ENCODE results near the gene SNTG2. TPM values are rescaled to one million over a fixed set of nuclear protein-coding genes. Genes with fewer than 3 reads are reported as not detected.

The SNTG2 gene
- total and polyA plus RNA-seq, 10 of the 15 experiments (the other 5 are each of a cell fraction or from before 2014, with no cell fraction given): not detected

DNA sequence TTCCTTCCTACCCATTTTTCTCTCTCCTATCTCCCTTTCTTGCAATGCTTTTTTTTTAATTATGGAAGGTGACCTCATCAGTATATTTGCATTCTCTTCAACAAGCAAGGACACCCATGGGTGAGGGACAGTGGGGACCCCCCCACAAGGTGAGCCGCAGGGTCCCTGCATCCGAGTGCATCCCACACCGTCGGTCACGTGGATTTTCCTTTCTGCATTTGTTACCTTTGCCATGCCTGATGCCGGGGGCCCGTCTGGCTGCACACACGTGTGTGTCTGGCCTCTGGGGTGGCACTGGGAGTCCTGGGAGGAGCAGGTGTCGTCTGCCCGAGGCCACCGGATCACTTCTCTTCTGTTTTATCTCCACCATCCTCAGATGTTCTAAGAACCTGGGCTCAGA, 30.1 kb upstream of the SNTG2 start:
- Histone ChIP-seq H3K4me1 (ENCODE audit: control insufficient read depth, insufficient read depth, low read length) (no peaks in the 10 kb centered on the region), H3K36me3 (ENCODE audit: control insufficient read depth in 2 of 2, insufficient read depth in 2 of 2, low read length in 1 of 2) (no peaks in the 10 kb centered on the region), H4K20me1 (ENCODE audit: control insufficient read depth, insufficient read depth) (no peaks in the 10 kb centered on the region), H3K79me2 (ENCODE audit: control insufficient read depth, insufficient read depth, low read length) (no peaks in the 10 kb centered on the region), H3K27ac (ENCODE audit: control insufficient read depth, insufficient read depth) (no peak overlapping the region), H3K9me3 (replicated peaks; ENCODE audit: control insufficient read depth, insufficient read depth, low read length) (no peaks in the 10 kb centered on the region), H2AFZ (ENCODE audit: control insufficient read depth, low read depth, low read length) (no peak overlapping the region), H3K4me2 (ENCODE audit: control insufficient read depth, insufficient read depth) (no peak overlapping the region), H3K9ac (ENCODE audit: control insufficient read depth, insufficient read depth, low read length) (no peak overlapping the region), H3K4me3 (no peak overlapping the region), H3K27me3 (replicated peaks in 1 of 2; ENCODE audit: control insufficient read depth in 2 of 2, insufficient read depth in 2 of 2, low read length in 1 of 2) (no peaks in the 10 kb centered on the region)
- ChIA-PET SMC1A (ENCODE audit: uncharacterized antibody, unreplicated experiment) (no interaction called here), CTCF (no interaction called here), RAD21 (ENCODE audit: unreplicated experiment) (no interaction called here), POLR2A (no interaction called here)
- FAIRE-seq: no peak
- intact Hi-C loops (cut with micrococcal nuclease; ENCODE audit: unreplicated experiment) (no loop called here), in situ Hi-C loops (cut with MboI) (no loop called here)
- TF ChIP-seq PML (IDR thresholded peaks at IDR 0.05; ENCODE audit: low read length) (no peak), SREBF1 (IDR thresholded peaks at IDR 0.05; ENCODE audit: low read length) (no peak), IRF4 (IDR thresholded peaks at IDR 0.05; ENCODE audit: low read depth, low read length) (no peak), WRNIP1 (IDR thresholded peaks at IDR 0.05; ENCODE audit: borderline replicate concordance, low read depth, low read length) (no peak), SREBF2 (IDR thresholded peaks at IDR 0.05; ENCODE audit: low read length) (no peak), STAT1 (conservative IDR thresholded peaks at IDR 0.05) (no peak), NFYB (IDR thresholded peaks at IDR 0.05; ENCODE audit: insufficient read depth, low read depth, low read length) (no peak), POLR2AphosphoS5 (IDR thresholded peaks at IDR 0.05; ENCODE audit: low read length) (no peak), FOXK2 (IDR thresholded peaks at IDR 0.05) (no peak), JUNB (IDR thresholded peaks at IDR 0.05) (no peak), HDGF (IDR thresholded peaks at IDR 0.05) (no peak), TBL1XR1 (IDR thresholded peaks at IDR 0.05; ENCODE audit: low read depth, low read length) (no peak), DPF2 (IDR thresholded peaks at IDR 0.05) (no peak), NRF1 (conservative IDR thresholded peaks at IDR 0.05; ENCODE audit: low read depth, low read length) (no peak), EED (IDR thresholded peaks at IDR 0.05; ENCODE audit: low read depth) (no peak), SMAD1 (IDR thresholded peaks at IDR 0.05; ENCODE audit: low read depth, partially characterized antibody) (no peak), CHD2 (IDR thresholded peaks at IDR 0.05; ENCODE audit: borderline replicate concordance, low read depth, low read length) (no peak)
- TF ChIP-seq, protein P1, sequence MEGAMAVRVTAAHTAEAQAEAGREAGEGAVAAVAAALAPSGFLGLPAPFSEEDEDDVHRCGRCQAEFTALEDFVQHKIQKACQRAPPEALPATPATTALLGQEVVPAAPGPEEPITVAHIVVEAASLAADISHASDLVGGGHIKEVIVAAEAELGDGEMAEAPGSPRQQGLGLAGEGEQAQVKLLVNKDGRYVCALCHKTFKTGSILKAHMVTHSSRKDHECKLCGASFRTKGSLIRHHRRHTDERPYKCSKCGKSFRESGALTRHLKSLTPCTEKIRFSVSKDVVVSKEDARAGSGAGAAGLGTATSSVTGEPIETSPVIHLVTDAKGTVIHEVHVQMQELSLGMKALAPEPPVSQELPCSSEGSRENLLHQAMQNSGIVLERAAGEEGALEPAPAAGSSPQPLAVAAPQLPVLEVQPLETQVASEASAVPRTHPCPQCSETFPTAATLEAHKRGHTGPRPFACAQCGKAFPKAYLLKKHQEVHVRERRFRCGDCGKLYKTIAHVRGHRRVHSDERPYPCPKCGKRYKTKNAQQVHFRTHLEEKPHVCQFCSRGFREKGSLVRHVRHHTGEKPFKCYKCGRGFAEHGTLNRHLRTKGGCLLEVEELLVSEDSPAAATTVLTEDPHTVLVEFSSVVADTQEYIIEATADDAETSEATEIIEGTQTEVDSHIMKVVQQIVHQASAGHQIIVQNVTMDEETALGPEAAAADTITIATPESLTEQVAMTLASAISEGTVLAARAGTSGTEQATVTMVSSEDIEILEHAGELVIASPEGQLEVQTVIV (IDR thresholded peaks at IDR 0.05; ENCODE audit: borderline replicate concordance, partially characterized antibody): no peak
- TF ChIP-seq, protein P2, sequence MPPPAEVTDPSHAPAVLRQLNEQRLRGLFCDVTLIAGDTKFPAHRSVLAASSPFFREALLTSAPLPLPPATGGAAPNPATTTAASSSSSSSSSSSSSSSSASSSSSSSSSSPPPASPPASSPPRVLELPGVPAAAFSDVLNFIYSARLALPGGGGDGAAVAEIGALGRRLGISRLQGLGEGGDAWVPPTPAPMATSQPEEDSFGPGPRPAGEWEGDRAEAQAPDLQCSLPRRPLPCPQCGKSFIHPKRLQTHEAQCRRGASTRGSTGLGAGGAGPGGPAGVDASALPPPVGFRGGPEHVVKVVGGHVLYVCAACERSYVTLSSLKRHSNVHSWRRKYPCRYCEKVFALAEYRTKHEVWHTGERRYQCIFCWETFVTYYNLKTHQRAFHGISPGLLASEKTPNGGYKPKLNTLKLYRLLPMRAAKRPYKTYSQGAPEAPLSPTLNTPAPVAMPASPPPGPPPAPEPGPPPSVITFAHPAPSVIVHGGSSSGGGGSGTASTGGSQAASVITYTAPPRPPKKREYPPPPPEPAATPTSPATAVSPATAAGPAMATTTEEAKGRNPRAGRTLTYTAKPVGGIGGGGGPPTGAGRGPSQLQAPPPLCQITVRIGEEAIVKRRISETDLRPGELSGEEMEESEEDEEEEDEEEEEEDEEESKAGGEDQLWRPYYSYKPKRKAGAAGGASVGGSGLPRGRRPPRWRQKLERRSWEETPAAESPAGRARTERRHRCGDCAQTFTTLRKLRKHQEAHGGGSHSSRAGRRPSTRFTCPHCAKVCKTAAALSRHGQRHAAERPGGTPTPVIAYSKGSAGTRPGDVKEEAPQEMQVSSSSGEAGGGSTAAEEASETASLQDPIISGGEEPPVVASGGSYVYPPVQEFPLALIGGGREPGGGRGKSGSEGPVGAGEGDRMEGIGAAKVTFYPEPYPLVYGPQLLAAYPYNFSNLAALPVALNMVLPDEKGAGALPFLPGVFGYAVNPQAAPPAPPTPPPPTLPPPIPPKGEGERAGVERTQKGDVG (CRISPR knock-in tag; IDR thresholded peaks at IDR 0.05): no peak
- TF ChIP-seq, protein P3, sequence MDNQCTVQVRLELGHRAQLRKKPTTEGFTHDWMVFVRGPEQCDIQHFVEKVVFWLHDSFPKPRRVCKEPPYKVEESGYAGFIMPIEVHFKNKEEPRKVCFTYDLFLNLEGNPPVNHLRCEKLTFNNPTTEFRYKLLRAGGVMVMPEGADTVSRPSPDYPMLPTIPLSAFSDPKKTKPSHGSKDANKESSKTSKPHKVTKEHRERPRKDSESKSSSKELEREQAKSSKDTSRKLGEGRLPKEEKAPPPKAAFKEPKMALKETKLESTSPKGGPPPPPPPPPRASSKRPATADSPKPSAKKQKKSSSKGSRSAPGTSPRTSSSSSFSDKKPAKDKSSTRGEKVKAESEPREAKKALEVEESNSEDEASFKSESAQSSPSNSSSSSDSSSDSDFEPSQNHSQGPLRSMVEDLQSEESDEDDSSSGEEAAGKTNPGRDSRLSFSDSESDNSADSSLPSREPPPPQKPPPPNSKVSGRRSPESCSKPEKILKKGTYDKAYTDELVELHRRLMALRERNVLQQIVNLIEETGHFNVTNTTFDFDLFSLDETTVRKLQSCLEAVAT (IDR thresholded peaks at IDR 0.05): no peak
- DNase-seq (ENCODE audit: low read depth, low spot score): no peak
- no TSS peak for BruUV-seq (replicated peaks)
- WGBS (ENCODE audit: insufficient coverage, insufficient replicate concordance, low lambda C conversion rate, missing lambda C conversion rate): 38% methylated on average over 11 of the region's 11 CpGs
- ATAC-seq: no peak
